Panc1 (cell line): ENCODE measurements around the gene HINT3. TPM values are rescaled to one million over a fixed set of nuclear protein-coding genes. Genes with fewer than 3 reads are reported as not detected.

ENCODE experiments used
- ATAC-seq: fragments of 200-7000 bp; cut with Tn5 transposase; 2 replicates; pipeline ENCODE4 v1.9.1; 2020; ENCODE audit warnings: mild to moderate bottlenecking, moderate library complexity
- BruUV-seq: library from RNA; stranded (reverse); fragments of 400-500 nt; replicated peaks from 2 replicates; lab custom pipeline; 2021; lab: Mats Ljungman, UMichigan
- CTCF ChIA-PET: fragments of 300-600 bp; sonication (Branson Sonifier 250); formaldehyde crosslinking; loops from one replicate; lab custom pipeline; 2022; ENCODE audit warnings: antibody characterized with exemption; lab: Charles Lee
- POLR2A ChIA-PET: fragments of 300-600 bp; sonication (Branson Sonifier 250); formaldehyde crosslinking; loops from one replicate; lab custom pipeline; 2022; ENCODE audit warnings: antibody characterized with exemption; lab: Charles Lee
- DNase-seq: peaks from one replicate; pipeline ENCODE4 v3.0.0-alpha.2; 2010; ENCODE audit warnings: low read depth, low spot score
- H3K27ac ChIP-seq: 2 replicates; pipeline ENCODE4 v1.5.1; 2011; ENCODE audit warnings: mild to moderate bottlenecking, low read length, inconsistent platforms
- H3K27me3 ChIP-seq: fragments of 200-500 bp; sonication (Bioruptor generic); 2 replicates; pipeline ENCODE4 v1.6.0; 2014; ENCODE audit warnings: low read length, inconsistent platforms; ENCODE audit not compliant: control insufficient read depth, insufficient read depth
- H3K36me3 ChIP-seq: fragments of 200-500 bp; sonication (Bioruptor generic); 2 replicates; pipeline ENCODE4 v1.5.1; 2014; ENCODE audit warnings: inconsistent platforms, mild to moderate bottlenecking, low read length, moderate library complexity; ENCODE audit not compliant: control insufficient read depth, insufficient read depth
- H3K4me1 ChIP-seq: 2 replicates; pipeline ENCODE4 v1.5.1; 2011; ENCODE audit warnings: inconsistent platforms, mild to moderate bottlenecking, low read length, moderate library complexity; ENCODE audit not compliant: control insufficient read depth, insufficient read depth
- H3K4me3 ChIP-seq, 2 experiments: 2 replicates each; pipeline ENCODE4 v1.5.1; 2011 to 2012; ENCODE audit warnings: low read depth in 2 of 2, low read length in 2 of 2, mild to moderate bottlenecking in 2 of 2, inconsistent platforms in 1 of 2, moderate library complexity in 1 of 2
- H3K9me3 ChIP-seq: fragments of 200-500 bp; sonication (Bioruptor generic); 2 replicates; pipeline ENCODE4 v1.5.1; 2014; ENCODE audit warnings: low read depth, mild to moderate bottlenecking, inconsistent platforms, low read length, moderate library complexity; ENCODE audit not compliant: control insufficient read depth, insufficient read depth
- CTCF ChIP-seq: fragments of 450-650 bp; IDR thresholded peaks from 2 replicates; pipeline ENCODE4 v1.5.1; 2017; ENCODE audit warnings: mild to moderate bottlenecking
- POLR2AphosphoS5 ChIP-seq: IDR thresholded peaks from 2 replicates; pipeline ENCODE4 v1.6.1; 2012; ENCODE audit warnings: mild to moderate bottlenecking, low read depth, low read length, moderate library complexity
- REST ChIP-seq, 2 experiments: IDR thresholded peaks; 2 replicates each; pipeline ENCODE4 v1.6.1; 2011 to 2012; ENCODE audit warnings: low read depth in 2 of 2, control low read depth in 1 of 2, low read length in 1 of 2, mild to moderate bottlenecking in 1 of 2, moderate library complexity in 1 of 2; ENCODE audit not compliant: insufficient read depth in 1 of 2
- SIN3A ChIP-seq: IDR thresholded peaks from 2 replicates; pipeline ENCODE4 v1.6.1; 2012; ENCODE audit warnings: low read depth, mild to moderate bottlenecking, low read length, moderate library complexity, borderline replicate concordance; ENCODE audit not compliant: insufficient read depth
- TCF7L2 ChIP-seq: IDR thresholded peaks from 2 replicates; pipeline ENCODE4 v1.6.1; 2011; ENCODE audit warnings: mild to moderate bottlenecking, low read depth, low read length, inconsistent platforms
- in situ Hi-C: cut with HindIII; loops from 2 replicates; pipeline ENCODE4 v1.10.0; 2016; ENCODE audit warnings: low sequenced_read_pairs, low pct_unique_long_range_greater_than_20kb
- intact Hi-C: fragments of 100-400 bp; cut with micrococcal nuclease; formaldehyde crosslinking; loops from one replicate; pipeline ENCODE4 v1.10.0; 2022; ENCODE audit not compliant: unreplicated experiment
- total RNA-seq: library from RNA; stranded (reverse); gene quantifications from one replicate; pipeline ENCODE4 v1.2.1, GENCODE V29; 2021; ENCODE audit not compliant: unreplicated experiment

The HINT3 gene
- total RNA-seq, 1 experiment from 2014 or later: 11.5 TPM

GRCh38 chr6:125981571-125982185 is 25.1 kb downstream of the HINT3 start:
- no TSS peak for BruUV-seq
- in situ Hi-C loops (no loop called here), intact Hi-C loops (no loop called here)
- H3K4me1 ChIP-seq: peaks cover 8% of the 10 kb centered on the region; the same call in 1 of the 2 replicates
- TF ChIP-seq SIN3A (no peak), CTCF (no peak), TCF7L2 (no peak), REST (IDR thresholded peaks at IDR 0.05; ENCODE audit: insufficient read depth in 1 of 2, low read depth in 2 of 2, low read length in 1 of 2) (no peak)
- H3K9me3 ChIP-seq: no peaks in the 10 kb centered on the region
- DNase-seq (no peak), ATAC-seq (no peak)
- no peak overlapping the region for H3K27ac ChIP-seq
- ChIA-PET POLR2A (no interaction called here), CTCF (no interaction called here)
- no peaks in the 10 kb centered on the region; the same call in 1 of the 2 replicates for H3K36me3 ChIP-seq
- H3K27me3 ChIP-seq: no peaks in the 10 kb centered on the region
- no peak overlapping the region for H3K4me3 ChIP-seq

GRCh38 chr6:125983246-125983945 is 26.8 kb downstream of the HINT3 start:
- TF ChIP-seq REST (IDR thresholded peaks at IDR 0.05; ENCODE audit: insufficient read depth in 1 of 2, low read depth in 2 of 2, low read length in 1 of 2) (no peak), CTCF (no peak), SIN3A (no peak), POLR2AphosphoS5 (no peak), TCF7L2 (no peak)
- ATAC-seq: no peak

More at GRCh38 chr6:125983246-125983945, 26.8 kb downstream of the HINT3 start:
- Histone ChIP-seq H3K4me3 (no peak overlapping the region), H3K9me3 (no peaks in the 10 kb centered on the region), H3K27ac (no peak overlapping the region), H3K4me1 (peaks cover 21% of the 10 kb centered on the region), H3K36me3 (no peaks in the 10 kb centered on the region; the same call in 1 of the 2 replicates), H3K27me3 (no peaks in the 10 kb centered on the region)
- CTCF ChIA-PET: interaction anchor here (0.6 kb wide), 1 partner anchor 27 kb away, joined by 3 read pairs; no protein-coding TSS in a partner anchor
- in situ Hi-C loops (no loop called here), intact Hi-C loops (no loop called here)
- no peak for DNase-seq
- no TSS peak for BruUV-seq
- POLR2A ChIA-PET: no interaction called here
